ENCODE data around the gene EXOSC2. TPM values are rescaled to one million over a fixed set of nuclear protein-coding genes. Genes with fewer than 3 reads are reported as not detected.

Gene EXOSC2
- total RNA-seq, 1 donor from 2014 or later = 18.4 TPM

- Histone ChIP-seq H3K36me3 (no peaks in the 10 kb centered on the region), H3K27me3 (ENCODE audit: low read depth) (peaks cover 37% of the 10 kb centered on the region), H3K27ac (no peak overlapping the region), H3K4me3 (no peak overlapping the region), H3K4me1 (peaks cover 16% of the 10 kb centered on the region), H3K9me3 (no peaks in the 10 kb centered on the region)
- TF ChIP-seq CTCF (IDR thresholded peaks at IDR 0.05) = no peak
- DNase-seq = no peak
- intact Hi-C loops (cut with DNase I) = no loop called here
- ATAC-seq = no peak
These were observed 23.6 kb upstream of the EXOSC2 start for GRCh38 chr9:130669965-130670364.

GRCh38 chr9:130670644-130671043 is 22.9 kb upstream of the EXOSC2 start:
- Histone ChIP-seq H3K36me3 (no peaks in the 10 kb centered on the region), H3K27me3 (ENCODE audit: low read depth) (peaks cover 30% of the 10 kb centered on the region), H3K27ac (no peak overlapping the region), H3K4me1 (peaks cover 11% of the 10 kb centered on the region), H3K9me3 (no peaks in the 10 kb centered on the region), H3K4me3 (no peak overlapping the region)
- intact Hi-C loops (cut with DNase I) = no loop called here
- DNase-seq (no peak), ATAC-seq (no peak)
- no peak for TF ChIP-seq CTCF (IDR thresholded peaks at IDR 0.05)

GRCh38 chr9:130672466-130672865 is 21.1 kb upstream of the EXOSC2 start:
- Histone ChIP-seq H3K27me3 (ENCODE audit: low read depth) (peaks cover 12% of the 10 kb centered on the region), H3K9me3 (no peaks in the 10 kb centered on the region), H3K27ac (no peak overlapping the region), H3K4me3 (no peak overlapping the region), H3K36me3 (no peaks in the 10 kb centered on the region), H3K4me1 (no peaks in the 10 kb centered on the region)
- no peak for ATAC-seq
- no peak for TF ChIP-seq CTCF (IDR thresholded peaks at IDR 0.05)
- intact Hi-C loops (cut with DNase I) = no loop called here
- DNase-seq = no peak

- intact Hi-C loops (cut with DNase I) = no loop called here
- Histone ChIP-seq H3K36me3 (no peaks in the 10 kb centered on the region), H3K9me3 (no peaks in the 10 kb centered on the region), H3K4me3 (no peak overlapping the region), H3K4me1 (no peaks in the 10 kb centered on the region), H3K27me3 (ENCODE audit: low read depth) (peaks cover 8% of the 10 kb centered on the region), H3K27ac (no peak overlapping the region)
- ATAC-seq (no peak), DNase-seq (no peak)
- no peak for TF ChIP-seq CTCF (IDR thresholded peaks at IDR 0.05)
These were observed 20.5 kb upstream of the EXOSC2 start for GRCh38 chr9:130672933-130673615.

GRCh38 chr9:130675396-130675795 is 18.2 kb upstream of the EXOSC2 start:
- Histone ChIP-seq H3K36me3 (no peaks in the 10 kb centered on the region), H3K9me3 (no peaks in the 10 kb centered on the region), H3K4me1 (no peaks in the 10 kb centered on the region), H3K27me3 (ENCODE audit: low read depth) (peaks cover 12% of the 10 kb centered on the region), H3K4me3 (no peak overlapping the region), H3K27ac (no peak overlapping the region)
- DNase-seq (no peak), ATAC-seq (no peak)
- intact Hi-C loops (cut with DNase I) = no loop called here
- TF ChIP-seq CTCF (IDR thresholded peaks at IDR 0.05) = no peak

Data from lower lobe of right lung (tissue), 2 donors.